ENCODE results near the gene AADACL2.

The AADACL2 gene

GRCh38 chr3:151806838-151807237 is 73.1 kb downstream of the AADACL2 start:
- DNase-seq (ENCODE audit: low read depth): no peak

All from activated T-cell treated with anti-CD3 and anti-CD28 coated beads for 48 hours (primary cell).